Fibroblast of upper back skin (primary cell): Measurements from ENCODE around the gene ITIH3.
A peak's percentile ranks its signal among the peaks of the same experiment; 100 is the strongest.
"Not testable (repeated sequence)": the region's sequence is repeated elsewhere in the genome, so short reads cannot be mapped to it uniquely, and the experiment has no call there.

Source experiments
- DNase-seq: peaks from one replicate; pipeline ENCODE4 v3.0.0-alpha.2; 2013

The ITIH3 gene, protein sequence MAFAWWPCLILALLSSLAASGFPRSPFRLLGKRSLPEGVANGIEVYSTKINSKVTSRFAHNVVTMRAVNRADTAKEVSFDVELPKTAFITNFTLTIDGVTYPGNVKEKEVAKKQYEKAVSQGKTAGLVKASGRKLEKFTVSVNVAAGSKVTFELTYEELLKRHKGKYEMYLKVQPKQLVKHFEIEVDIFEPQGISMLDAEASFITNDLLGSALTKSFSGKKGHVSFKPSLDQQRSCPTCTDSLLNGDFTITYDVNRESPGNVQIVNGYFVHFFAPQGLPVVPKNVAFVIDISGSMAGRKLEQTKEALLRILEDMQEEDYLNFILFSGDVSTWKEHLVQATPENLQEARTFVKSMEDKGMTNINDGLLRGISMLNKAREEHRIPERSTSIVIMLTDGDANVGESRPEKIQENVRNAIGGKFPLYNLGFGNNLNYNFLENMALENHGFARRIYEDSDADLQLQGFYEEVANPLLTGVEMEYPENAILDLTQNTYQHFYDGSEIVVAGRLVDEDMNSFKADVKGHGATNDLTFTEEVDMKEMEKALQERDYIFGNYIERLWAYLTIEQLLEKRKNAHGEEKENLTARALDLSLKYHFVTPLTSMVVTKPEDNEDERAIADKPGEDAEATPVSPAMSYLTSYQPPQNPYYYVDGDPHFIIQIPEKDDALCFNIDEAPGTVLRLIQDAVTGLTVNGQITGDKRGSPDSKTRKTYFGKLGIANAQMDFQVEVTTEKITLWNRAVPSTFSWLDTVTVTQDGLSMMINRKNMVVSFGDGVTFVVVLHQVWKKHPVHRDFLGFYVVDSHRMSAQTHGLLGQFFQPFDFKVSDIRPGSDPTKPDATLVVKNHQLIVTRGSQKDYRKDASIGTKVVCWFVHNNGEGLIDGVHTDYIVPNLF

DNA sequence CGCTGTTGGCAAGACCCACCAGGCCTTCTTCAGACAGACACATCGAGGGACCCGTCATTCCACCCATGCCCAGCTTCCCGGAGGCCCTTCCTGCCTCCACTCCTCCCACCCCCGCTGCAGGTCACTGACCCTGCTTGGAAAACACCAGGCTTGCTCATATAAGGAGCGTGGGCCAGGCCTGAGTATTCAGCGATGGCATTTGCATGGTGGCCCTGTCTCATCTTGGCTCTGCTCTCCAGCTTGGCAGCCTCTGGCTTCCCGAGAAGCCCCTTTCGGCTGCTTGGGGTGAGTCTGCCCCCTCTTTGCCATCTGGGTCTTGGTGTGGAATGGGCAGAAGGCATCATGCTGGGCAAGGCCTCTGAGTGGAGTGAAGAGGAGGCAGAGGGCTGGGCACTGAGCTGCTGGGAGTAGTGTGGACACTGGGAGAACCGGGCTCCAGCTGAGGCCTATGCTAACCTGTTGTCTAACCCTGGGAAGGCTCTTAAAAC, at the start of gene ITIH3:
ITIH3 (plus strand) TSS at position 185 of the 488 bp plus-strand sequence; CDS start at position 193, 8 bp downstream.
- DNase-seq, result no peak

DNA sequence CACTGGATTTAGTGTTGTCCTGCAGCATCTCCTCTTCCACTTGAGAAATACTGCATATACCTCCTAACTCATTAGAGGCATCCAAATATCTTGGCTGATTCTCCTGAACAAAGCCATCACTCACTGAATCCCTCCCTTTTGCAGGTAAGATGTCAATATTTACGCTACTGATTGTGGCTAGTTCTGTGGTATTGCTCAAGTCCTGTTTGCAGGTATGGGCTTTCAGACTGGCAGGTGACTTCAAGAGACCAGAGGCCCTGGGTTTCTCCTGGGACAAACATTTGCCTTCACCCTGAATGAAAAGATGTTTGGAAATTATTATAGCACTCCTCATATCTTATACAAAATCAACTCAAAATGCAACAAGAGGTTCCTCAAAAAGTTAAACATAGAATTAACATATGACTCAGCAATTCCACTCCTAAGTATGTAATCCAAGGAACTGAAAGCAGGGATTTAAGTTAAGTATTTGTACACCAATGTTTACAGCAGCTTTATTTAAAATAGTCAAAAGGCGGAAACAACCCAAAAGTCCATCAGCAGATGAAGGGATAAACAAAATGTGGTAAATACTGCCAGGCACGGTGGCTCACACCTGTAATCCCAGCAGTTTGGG, 42.4 kb upstream of the ITIH3 start:
- no peak for DNase-seq

DNA sequence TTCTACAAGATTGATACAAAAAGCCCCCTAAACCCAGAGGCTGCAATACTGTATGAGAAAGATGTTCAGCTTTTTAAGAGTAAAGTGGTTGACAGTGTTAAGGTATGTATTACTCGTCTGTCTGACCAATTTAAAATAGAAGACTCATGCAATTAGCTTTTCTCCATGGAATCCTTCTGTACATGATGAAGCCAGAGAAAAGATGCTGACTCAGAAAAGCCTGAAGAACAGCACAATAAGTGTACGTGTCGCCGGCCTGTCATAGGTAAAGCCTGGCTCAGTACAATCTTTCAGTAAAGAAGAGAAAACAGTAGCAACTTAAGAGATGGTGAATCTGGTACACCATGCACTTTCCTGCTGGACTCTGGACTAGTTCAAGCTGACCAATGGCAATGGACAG, 40.2 kb upstream of the ITIH3 start:
- DNase-seq, result no peak

DNA sequence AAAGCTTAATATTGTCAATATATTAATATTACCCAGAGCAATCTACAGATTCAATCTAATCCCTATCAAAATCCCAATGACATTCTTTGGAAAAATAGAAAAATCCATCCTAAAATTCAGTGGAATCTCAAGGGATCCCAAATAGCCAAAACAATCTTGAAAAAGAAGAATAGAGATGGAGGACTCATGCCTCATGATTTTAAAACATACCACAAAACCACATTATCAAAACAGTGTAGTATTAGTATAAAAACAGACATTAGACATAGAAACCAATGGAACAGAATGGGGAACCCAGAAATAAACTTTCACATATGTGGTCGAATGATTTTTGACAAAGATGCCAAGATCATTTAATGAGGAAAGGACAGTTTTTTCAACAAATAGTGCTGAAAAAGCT, 38.5 kb upstream of the ITIH3 start:
- no peak for DNase-seq

DNA sequence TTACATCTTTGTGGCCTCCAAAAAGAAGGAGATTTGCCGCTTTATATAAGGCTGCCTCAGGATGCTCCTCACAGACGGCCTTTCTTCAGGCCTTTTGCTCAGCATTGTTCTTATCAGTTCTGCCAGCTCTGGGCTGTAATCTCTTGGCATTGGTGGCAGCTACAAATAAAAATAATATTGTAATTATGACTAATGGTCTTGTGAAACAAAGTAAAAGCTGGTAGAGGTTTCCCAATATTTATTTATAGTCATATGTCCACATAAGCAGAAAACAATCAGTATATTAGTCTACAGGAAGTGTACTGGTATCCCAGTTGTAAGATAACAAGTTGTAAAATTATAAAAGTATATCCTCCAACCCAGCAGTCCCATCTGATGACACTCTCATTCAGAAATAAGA, 31.1 kb upstream of the ITIH3 start:
- DNase-seq, result no peak

DNA sequence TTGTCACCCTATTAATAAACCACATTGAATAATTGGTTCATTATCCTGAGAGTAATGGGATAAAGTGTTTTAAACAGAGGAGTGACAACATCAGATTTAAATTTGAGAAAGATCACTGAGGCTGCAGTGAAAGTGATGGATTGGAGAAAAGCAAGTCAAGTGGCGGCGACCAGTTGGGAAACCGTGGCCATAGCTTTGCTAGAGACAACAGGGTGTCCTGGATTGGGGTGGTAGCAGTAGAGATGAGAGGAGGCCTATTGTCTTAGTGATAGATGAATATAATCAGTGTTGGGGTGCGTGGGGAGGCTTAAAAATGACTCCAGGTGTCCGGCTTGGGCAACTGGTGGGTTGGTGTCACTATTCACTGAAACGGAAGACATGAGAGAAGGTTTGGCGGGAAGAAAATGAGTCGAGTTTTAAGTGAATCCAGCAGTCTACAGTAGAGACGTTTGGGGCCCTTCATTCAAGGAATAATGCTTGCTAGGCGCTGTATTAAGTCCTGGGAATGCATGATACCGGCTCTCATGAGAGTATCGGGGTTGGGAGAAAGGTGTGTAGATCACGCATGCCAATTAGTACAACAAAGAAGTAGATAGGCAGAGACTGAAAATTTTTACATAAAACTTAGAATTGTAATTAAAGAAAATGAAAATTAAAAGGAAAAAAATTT, 24.7 kb upstream of the ITIH3 start:
- no peak for DNase-seq

DNA sequence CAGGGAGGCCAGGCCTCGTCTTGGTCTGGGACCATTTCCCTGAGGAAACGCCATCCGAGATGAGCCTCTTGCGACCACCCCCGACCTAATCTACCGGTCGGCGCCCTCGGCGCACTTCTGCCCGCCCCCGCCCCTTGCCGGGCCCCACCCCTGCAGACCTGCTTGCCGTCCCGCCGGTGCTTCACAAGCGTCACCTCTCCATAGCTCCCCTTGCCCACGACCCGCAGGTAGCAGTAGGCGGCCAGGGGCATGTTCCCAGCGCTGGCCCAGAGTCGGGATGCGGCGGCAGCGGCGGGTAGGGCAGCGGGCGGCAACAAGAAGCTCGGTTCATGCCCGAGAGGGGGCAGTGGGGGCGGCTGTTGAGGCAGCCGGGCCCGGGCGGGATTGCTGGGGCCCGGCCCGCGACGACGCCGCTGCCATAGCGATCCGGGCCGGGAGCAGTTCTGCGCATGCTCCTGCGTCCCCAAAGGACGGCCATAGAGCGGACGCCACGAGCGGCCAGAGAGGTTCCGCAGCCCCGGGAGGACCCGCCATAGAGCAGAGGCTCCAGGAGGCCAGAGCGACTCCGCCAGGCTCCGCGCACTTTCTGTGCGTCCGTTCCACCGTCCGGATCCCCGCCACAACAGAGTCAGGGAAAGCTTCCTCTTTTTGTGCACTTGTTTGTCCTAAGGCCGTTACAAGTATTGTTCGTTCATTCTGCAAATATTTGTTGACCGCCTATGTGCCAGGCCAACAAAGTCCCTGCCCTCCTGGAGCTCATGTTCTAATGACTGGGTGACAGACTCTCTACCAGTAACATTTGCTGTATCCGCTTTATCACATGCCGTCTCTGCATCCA, 23.9 kb upstream of the ITIH3 start, which contains the start of gene NEK4:
NEK4 (minus strand) TSS at position 445 of the 838 bp plus-strand sequence; CDS start at position 251, 194 bp downstream.
- DNase-seq, result peak; percentile 89

DNA sequence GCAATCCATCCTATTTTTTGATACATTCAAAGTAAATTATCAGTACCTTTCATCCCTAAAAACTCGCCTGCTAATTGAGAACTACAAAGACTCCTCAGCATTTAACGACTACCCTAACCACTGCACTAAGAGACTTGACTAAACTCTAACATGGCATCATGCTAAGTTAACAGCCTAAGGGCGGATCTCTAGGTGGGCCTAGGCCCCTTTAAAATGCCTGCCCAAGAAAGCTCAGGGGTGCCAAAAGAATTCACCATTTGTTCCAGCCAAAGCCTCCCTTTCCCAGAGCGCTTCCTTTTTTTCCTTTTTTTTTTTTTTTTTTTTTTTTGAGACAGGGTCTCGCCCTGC, 23.3 kb upstream of the ITIH3 start:
- DNase-seq, result no peak

DNA sequence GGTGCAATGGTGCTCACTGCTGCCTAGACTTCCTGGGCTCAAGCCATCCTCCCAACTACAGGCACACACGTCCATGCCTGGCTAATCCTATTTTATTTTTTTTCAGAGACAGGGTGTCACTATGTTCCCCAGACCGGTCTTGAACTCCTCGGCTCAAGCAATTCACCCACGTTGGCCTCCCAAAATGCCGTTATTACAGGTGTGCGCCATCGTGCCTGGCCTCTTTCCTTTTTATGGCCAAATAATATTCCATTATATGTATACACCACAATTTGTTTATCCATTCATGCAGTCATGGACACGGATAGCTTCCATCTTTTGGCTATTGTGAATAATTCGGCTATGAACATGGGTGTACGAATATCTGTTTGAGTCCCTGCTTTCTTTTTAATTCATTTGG, 22.9 kb upstream of the ITIH3 start:
- no peak for DNase-seq

DNA sequence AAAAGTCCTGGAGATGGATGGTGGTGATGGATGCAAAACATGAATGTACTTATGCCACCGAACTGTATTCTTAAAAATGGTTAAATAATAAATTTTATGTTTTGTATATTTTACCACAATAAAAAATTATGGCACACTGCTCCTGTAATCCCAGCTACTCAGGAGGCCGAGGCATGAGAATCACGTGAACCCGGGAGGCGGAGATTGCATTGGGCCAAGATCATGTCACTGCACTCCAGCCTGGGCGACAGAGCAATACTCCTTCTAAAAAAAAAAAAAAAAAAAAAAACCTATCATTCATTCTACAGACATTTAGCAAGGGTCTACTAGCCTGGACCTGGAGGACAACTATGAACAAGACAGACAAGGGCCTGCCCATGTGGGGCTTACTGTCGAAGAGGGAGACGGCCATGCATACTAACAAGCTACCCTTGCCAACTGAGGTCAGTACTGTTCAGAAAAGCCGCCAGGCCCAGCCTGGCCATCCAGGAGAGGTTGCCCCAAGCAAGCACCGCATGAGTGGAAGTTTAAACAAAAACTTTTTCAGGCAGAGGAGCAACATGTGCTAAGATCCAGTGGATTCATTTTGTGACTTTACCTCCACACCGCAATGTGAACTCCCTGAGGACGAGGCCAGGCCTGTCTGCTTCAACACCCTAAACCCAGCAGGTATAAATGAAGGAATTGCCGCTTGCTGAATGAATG, 21.1 kb upstream of the ITIH3 start:
- DNase-seq, result no peak

DNA sequence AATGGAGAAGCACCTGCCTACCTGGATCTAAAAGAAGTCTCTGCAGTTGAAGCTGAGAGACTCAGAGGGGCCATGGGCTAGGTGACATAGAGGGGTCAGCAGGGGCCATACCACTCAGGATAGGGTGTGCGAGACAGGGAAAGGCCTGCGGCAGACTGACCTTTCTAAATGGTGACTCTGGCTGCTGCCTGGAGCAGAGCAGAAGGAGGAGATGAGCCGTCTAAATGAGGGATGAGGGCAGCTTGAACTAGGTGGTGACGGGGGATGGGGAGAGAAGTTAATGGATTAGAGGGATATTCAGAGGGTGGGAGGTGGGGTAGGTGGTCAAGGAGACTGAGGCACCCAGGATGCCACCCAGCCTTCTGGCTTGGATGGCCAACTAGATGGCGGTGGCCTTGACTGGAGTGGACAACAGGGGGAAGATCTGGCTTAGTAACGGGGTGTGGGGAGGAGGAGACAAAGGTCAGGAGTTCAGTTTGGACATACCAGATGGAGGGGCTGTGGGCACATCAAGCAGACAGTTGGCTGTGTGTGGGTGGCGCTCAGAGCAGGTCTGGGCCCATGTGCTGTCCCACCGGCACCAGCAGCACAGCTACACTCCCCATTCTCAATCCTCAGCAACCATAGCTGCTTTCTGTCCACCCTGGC, 20.4 kb upstream of the ITIH3 start:
- DNase-seq, result no peak

DNA sequence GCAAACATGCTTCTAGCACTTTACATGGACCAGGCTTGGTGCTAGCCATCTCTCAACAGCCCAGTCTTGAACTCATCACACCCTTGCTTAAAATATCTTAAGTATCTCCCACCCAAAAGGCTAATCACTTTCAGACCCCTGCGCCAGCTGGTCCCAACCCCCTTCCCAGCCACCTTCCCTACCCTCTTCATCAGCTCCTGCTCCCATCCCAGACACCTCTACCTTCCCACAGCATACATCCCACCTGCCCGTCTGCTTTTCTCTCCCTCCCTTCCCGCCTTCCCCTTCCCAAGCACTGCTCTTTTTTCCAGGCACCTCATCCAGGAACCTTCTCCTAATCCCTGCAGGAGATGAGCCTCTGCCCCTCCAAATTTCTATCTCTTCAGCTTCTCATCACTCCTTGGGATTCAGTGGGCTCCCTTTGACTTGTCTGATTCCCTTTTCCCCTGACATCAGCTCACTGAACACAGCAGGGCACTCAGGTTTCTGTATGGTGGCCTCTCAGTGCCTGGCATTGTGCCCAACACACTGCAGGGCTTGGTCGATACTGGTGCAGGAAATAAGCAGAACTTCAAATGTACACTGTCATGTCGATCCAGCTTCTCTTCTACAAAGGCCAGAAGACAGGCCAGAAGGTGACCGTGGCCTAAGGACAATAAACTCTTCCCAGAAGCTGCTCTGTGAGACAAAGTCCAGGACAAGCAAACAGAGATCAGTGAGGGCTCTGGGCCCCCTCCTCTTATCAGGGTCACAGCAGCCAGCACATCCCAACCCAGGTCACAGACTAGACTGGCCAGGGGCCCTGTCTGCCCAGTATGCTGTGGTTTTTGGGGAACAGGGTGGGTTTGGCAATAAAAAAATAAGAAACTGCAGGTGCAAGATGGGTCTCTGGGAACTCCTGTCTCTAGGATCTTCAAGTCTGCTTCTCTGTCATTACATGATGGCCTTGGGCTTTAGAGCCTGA, 19.4 kb upstream of the ITIH3 start:
- DNase-seq, result no peak

DNA sequence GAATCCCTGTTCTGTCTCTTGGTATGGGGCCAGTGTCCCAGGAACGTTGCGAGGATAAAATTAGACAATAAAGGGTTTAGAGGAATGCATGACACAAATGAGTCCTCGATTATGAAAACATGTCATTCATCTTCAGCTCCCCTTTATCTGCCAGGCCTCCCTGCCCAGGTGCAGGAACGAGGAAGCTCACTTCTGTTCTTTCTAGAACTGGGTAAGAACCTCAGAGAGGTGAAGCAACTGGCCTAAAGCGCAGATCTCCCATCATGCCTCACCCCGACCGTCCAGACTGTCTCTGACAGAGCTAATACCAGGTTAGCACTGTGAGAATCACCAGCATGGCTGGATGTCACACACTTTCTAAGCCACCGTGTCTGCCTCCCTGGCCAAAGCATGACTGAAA, 18.7 kb upstream of the ITIH3 start:
- DNase-seq, result no peak

DNA sequence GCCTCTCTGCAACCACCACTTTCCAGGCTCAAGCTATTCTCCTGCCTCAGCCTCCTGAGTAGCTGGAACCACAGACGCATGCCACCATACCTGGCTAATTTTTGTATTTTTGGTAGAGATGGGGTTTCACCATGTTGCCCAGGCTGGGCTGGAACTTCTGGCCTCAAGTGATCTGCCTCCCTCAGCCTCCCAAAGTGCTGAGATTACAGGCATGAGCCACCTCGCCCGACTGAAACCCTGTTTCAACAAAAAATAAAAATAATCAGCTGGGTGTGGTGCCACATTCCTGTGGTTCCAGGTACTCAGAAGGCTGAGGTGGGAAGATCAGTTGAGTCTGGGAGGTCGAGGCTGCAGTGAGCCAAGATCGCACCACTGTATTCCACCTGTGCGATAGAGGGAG, 18.1 kb upstream of the ITIH3 start:
- DNase-seq, result not testable (repeated sequence)

DNA sequence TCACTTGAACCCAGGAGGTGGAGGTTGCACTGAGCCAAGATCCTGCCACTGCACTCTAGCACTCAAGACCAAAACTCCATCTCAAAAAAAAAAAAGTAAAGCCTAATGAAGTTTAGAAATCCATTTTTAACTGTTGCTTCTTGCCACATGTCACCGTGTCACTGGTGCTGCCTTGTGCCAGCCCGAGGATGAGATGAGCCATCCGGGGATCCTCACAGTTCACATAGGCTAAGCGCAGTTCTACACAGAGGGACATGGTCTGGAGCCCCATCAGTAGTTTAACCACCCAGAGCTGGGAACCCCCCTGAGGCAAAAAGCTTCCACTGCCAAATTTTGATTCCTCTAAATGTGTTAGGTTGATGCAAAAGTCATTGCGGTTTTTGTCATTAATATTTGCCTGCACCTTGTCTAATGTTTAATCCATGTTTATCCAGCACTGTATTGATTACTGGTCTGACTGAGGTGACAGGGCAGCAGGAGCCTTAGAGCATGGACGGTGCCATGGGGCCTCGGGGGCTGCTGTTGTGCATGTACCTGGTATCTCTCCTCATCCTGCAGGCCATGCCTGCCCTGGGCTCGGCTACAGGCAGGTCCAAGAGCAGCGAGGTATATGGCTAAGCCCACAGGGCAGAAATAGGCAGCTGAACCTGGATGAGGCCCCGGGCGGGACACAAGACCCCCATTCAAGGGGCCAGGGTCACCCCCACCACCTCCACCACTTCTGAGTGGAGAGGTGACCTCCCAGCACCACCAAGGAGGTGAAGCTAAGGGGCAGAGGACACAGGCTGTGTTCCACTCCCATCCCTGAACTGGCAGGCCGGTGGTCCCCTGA, 17.3 kb upstream of the ITIH3 start, which contains the start of gene ITIH1:
ITIH1 (plus strand) TSS at position 473 of the 832 bp plus-strand sequence; CDS start at position 490, 17 bp downstream.
- no peak for DNase-seq

DNA sequence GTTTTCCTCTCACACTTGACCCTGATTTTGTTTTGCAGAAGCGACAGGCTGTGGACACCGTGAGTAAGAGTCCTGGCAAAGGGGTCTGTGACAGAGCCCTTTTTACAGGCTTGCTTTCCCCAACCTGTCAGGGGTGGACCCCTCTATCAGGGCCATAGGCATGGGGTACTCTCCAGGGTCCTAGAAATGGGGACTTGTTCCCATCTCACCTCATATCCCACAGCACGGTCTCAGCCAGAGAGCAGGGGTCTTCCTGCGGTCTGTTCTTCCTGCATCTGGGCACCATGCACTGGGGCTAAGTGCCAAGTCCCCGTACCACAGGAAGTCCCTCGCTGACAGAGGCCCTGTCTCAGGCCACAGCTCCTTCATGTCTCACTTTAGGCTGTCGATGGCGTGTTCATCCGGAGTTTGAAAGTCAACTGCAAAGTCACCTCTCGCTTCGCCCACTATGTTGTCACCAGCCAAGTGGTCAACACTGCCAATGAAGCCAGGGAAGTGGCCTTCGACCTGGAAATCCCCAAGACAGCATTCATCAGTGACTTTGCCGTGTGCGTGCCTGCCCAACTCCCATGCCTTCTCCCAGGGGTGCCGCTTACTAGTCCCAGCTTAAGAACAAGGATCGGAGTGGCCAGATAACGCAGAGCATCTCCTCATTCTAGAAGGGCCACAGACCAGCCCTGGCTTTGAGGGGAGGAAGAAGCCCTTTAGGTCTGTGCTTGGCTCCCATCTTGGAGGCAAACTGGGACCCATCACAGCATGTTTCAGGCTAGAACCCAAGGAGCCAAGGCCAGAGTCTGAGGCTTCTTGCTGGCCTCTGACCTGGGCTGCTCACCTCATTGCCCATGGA, 16.4 kb upstream of the ITIH3 start:
- DNase-seq, result no peak
